ENCODE measurements around the gene CGB5. TPM values are rescaled to one million over a fixed set of nuclear protein-coding genes. Genes with fewer than 3 reads are reported as not detected.
A peak's percentile ranks its signal among the peaks of the same experiment; 100 is the strongest.

CGB5 gene
- total and polyA plus RNA-seq, 9 of the 15 experiments (the other 6 are each of a cell fraction or from before 2014, with no cell fraction given): not detected

GRCh38 chr19:48999481-49000325 is 43.9 kb upstream of the CGB5 start (continued):
- TF ChIP-seq GABPB1 (CRISPR knock-in tag; IDR thresholded peaks at IDR 0.05) (peak; percentile 64; the same call in 1 of the 2 replicates), TGIF2 (CRISPR knock-in tag; IDR thresholded peaks at IDR 0.05) (no peak), MLX (CRISPR knock-in tag; conservative IDR thresholded peaks at IDR 0.05) (no peak), AFF1 (IDR thresholded peaks at IDR 0.05; ENCODE audit: low read depth in 1 of 2, partially characterized antibody in 2 of 2) (no peak), BCOR (IDR thresholded peaks at IDR 0.05) (peak; percentile 45; the same call in 1 of the 2 replicates), ZNF41 (CRISPR knock-in tag; conservative IDR thresholded peaks at IDR 0.05) (no peak), NFE2 (IDR thresholded peaks at IDR 0.05; ENCODE audit: low read depth) (no peak), TAF7 (tag; IDR thresholded peaks at IDR 0.05) (no peak), SP1 (CRISPR knock-in tag; IDR thresholded peaks at IDR 0.05) (peak; percentile 41; the same call in 1 of the 2 replicates), ZFPM2 (CRISPR knock-in tag; IDR thresholded peaks at IDR 0.05) (no peak), HNRNPUL1 (IDR thresholded peaks at IDR 0.05; ENCODE audit: low read length) (no peak), CEBPB (tag; IDR thresholded peaks at IDR 0.05) (no peak), ZNF586 (CRISPR knock-in tag; conservative IDR thresholded peaks at IDR 0.05) (no peak), PCBP1 (IDR thresholded peaks at IDR 0.05; ENCODE audit: low read depth, low read length, poor library complexity, severe bottlenecking) (no peak), NBN (IDR thresholded peaks at IDR 0.05; ENCODE audit: low read depth) (no peak), BHLHE40 (IDR thresholded peaks at IDR 0.05; ENCODE audit: low read length) (no peak), SMARCA5 (IDR thresholded peaks at IDR 0.05) (0 out of 2 replicates have a peak, but pooled peaks have one; percentile 20), HMGN3 (IDR thresholded peaks at IDR 0.05; ENCODE audit: borderline replicate concordance, extremely low read depth, insufficient read length, low read depth, low read length) (no peak), RCOR1 (IDR thresholded peaks at IDR 0.05; ENCODE audit: borderline replicate concordance in 1 of 2, low read depth in 2 of 2, low read length in 2 of 2) (peak; percentile 46 to 71; a peak in 2 of 4 replicates), GTF2B (IDR thresholded peaks at IDR 0.05; ENCODE audit: extremely low read depth, insufficient read length) (no peak), CREB3 (tag; conservative IDR thresholded peaks at IDR 0.05; ENCODE audit: low read depth) (no peak), JUNB (CRISPR knock-in tag; conservative IDR thresholded peaks at IDR 0.05) (no peak)

All from K562 (cell line).